CD14-positive monocyte (primary cell): Measurements from ENCODE around the gene CD320. TPM values are rescaled to one million over a fixed set of nuclear protein-coding genes. Genes with fewer than 3 reads are reported as not detected.

Experiments used
- DNase-seq, 3 donors: peaks; one replicate each; pipeline ENCODE4 v3.0.0-alpha.2; 2011 to 2022
- H2AFZ ChIP-seq: 2 replicates; pipeline ENCODE4 v1.6.0; 2012; ENCODE audit warnings: mild to moderate bottlenecking, low read depth, low read length, inconsistent platforms; ENCODE audit not compliant: insufficient read depth, poor library complexity, severe bottlenecking
- H3K27ac ChIP-seq, 2 donors: 1 replicate in 1 of 2; 2 replicates in 1 of 2; pipeline ENCODE4 v1.5.1; 2012 to 2013; ENCODE audit warnings: low read length in 2 of 2, control low read depth in 1 of 2, inconsistent platforms in 1 of 2, low read depth in 1 of 2, mild to moderate bottlenecking in 1 of 2
- H3K27me3 ChIP-seq, 2 donors: one replicate each; pipeline versions ENCODE4 v1.6.0 to v1.6.1; 2011 to 2013; ENCODE audit warnings: low read length in 2 of 2; ENCODE audit not compliant: control insufficient read depth in 2 of 2, insufficient read depth in 2 of 2
- H3K36me3 ChIP-seq, 2 donors: replicated peaks in 1 of 2; 1 replicate in 1 of 2; 2 replicates in 1 of 2; pipeline versions ENCODE4 v1.5.1 to v1.6.1; 2012 to 2013; ENCODE audit warnings: low read length in 2 of 2, control low read depth in 1 of 2, inconsistent platforms in 1 of 2, mild to moderate bottlenecking in 1 of 2; ENCODE audit not compliant: insufficient read depth in 2 of 2, control insufficient read depth in 1 of 2
- H3K4me1 ChIP-seq, 2 donors: 1 replicate in 1 of 2; 2 replicates in 1 of 2; pipeline versions ENCODE4 v1.5.1 to v1.6.1; 2012 to 2013; ENCODE audit warnings: low read length in 2 of 2, control low read depth in 1 of 2, inconsistent platforms in 1 of 2, mild to moderate bottlenecking in 1 of 2, moderate library complexity in 1 of 2; ENCODE audit not compliant: insufficient read depth in 2 of 2, control insufficient read depth in 1 of 2
- H3K4me2 ChIP-seq: replicated peaks from 2 replicates; pipeline ENCODE3; 2012; ENCODE audit warnings: low read length, moderate library complexity, mild to moderate bottlenecking; ENCODE audit not compliant: poor library complexity, severe bottlenecking; ENCODE audit errors: extremely low read depth
- H3K4me3 ChIP-seq, 3 experiments: fragments of 200-600 bp in 1 of 3; sonication (generic) in 1 of 3; replicated peaks in 1 of 3; 1 replicate in 2 of 3; 2 replicates in 1 of 3; pipeline ENCODE4 v1.5.1; 2011 to 2013; ENCODE audit warnings: low read length in 3 of 3, mild to moderate bottlenecking in 3 of 3, control low read depth in 2 of 3, low read depth in 2 of 3, inconsistent platforms in 1 of 3, moderate library complexity in 1 of 3
- H3K79me2 ChIP-seq: 2 replicates; pipeline ENCODE4 v1.6.0; 2012; ENCODE audit warnings: mild to moderate bottlenecking, control low read depth, inconsistent platforms, low read length, moderate library complexity; ENCODE audit not compliant: insufficient read depth
- H3K9ac ChIP-seq: 2 replicates; pipeline ENCODE4 v1.6.0; 2017; ENCODE audit warnings: low read length, mild to moderate bottlenecking; ENCODE audit not compliant: insufficient read depth, poor library complexity, severe bottlenecking
- H3K9me3 ChIP-seq, 2 donors: replicated peaks in 1 of 2; 1 replicate in 1 of 2; 2 replicates in 1 of 2; pipeline versions ENCODE4 v1.5.1 to v1.6.1; 2012 to 2013; ENCODE audit warnings: low read length in 2 of 2, control low read depth in 1 of 2; ENCODE audit not compliant: control insufficient read depth in 1 of 2, insufficient read depth in 1 of 2
- H4K20me1 ChIP-seq: 2 replicates; pipeline ENCODE4 v1.6.0; 2012; ENCODE audit warnings: mild to moderate bottlenecking, low read length, control low read depth, moderate library complexity; ENCODE audit not compliant: insufficient read depth
- H3K27ac Mint-ChIP-seq, 7 donors: one replicate each; pipeline ENCODE4 v1.8.0; 2020; ENCODE audit warnings: mild to moderate bottlenecking in 7 of 7, mixed read lengths in 7 of 7, moderate library complexity in 6 of 7, inconsistent platforms in 2 of 7
- H3K27me3 Mint-ChIP-seq, 3 donors: one replicate each; pipeline ENCODE4 v1.8.0; 2021 to 2022; ENCODE audit warnings: low read depth in 3 of 3, mild to moderate bottlenecking in 3 of 3, mixed read lengths in 3 of 3, moderate library complexity in 3 of 3, inconsistent platforms in 1 of 3
- H3K36me3 Mint-ChIP-seq, 2 donors: one replicate each; pipeline ENCODE4 v1.8.0; 2020; ENCODE audit warnings: mixed read lengths in 2 of 2, inconsistent platforms in 1 of 2, mild to moderate bottlenecking in 1 of 2
- H3K4me1 Mint-ChIP-seq: one replicate; pipeline ENCODE4 v1.8.0; 2020; ENCODE audit warnings: mild to moderate bottlenecking, mixed read lengths
- H3K4me3 Mint-ChIP-seq, 2 donors: one replicate each; pipeline ENCODE4 v1.8.0; 2020; ENCODE audit warnings: mild to moderate bottlenecking in 2 of 2, mixed read lengths in 2 of 2, moderate library complexity in 1 of 2
- H3K9me3 Mint-ChIP-seq, 7 donors: one replicate each; pipeline ENCODE4 v1.8.0; 2020 to 2022; ENCODE audit warnings: mixed read lengths in 7 of 7, mild to moderate bottlenecking in 6 of 7, moderate library complexity in 6 of 7, inconsistent platforms in 2 of 7
- WGBS: methylation state at CpG from one replicate; pipeline ENCODE4 v1.1.5; 2013; ENCODE audit warnings: missing lambda C conversion rate; ENCODE audit not compliant: insufficient coverage; 5-methylcytosine and 5-hydroxymethylcytosine counted together
- intact Hi-C, 2 donors: fragments of 100-400 bp; cut with micrococcal nuclease; formaldehyde crosslinking; loops; one replicate each; pipeline versions ENCODE4 v1.15.0 to v1.15.1; 2023
- polyA plus RNA-seq, 3 donors: library from polyadenylated mRNA; depleted of rRNA in 1 of 3; unstranded in 2 of 3; stranded (reverse) in 1 of 3; fragments of 300-500 nt in 2 of 3; fragments of >200 nt in 1 of 3; fragmentation: Illumina TruSeq in 2 of 3; gene quantifications; 1 replicate in 2 of 3; 2 replicates in 1 of 3; pipeline ENCODE4 v1.2.3, GENCODE V29; 2012 to 2021
- TF ChIP-seq, protein P1 (sequence below): fragments of 200-600 bp; IDR thresholded peaks from one replicate; pipeline ENCODE4 v1.8.0; 2022; ENCODE audit warnings: antibody characterized with exemption, mild to moderate bottlenecking

The CD320 gene
- polyA plus RNA-seq, 3 donors: 0.72 to 2.5 (median 1.0) TPM

GRCh38 chr19:8340341-8341096, 32.4 kb upstream of the CD320 start:
- H3K36me3 Mint-ChIP-seq: no peaks in the 10 kb centered on the region
- Histone ChIP-seq H3K4me3 (no peak overlapping the region), H3K36me3 (no peaks in the 10 kb centered on the region), H3K79me2 (no peaks in the 10 kb centered on the region), H2AFZ (no peak overlapping the region), H3K27ac (no peak overlapping the region), H3K4me2 (no peak overlapping the region), H4K20me1 (no peaks in the 10 kb centered on the region), H3K27me3 (peaks cover 47 to 77% of the 10 kb centered on the region in 2 donors), H3K4me1 (peaks cover 8 to 13% of the 10 kb centered on the region in 2 donors), H3K9ac (no peak overlapping the region), H3K9me3 (peaks cover 0 to 5% of the 10 kb centered on the region in 2 donors)
- H3K9me3 Mint-ChIP-seq: peaks cover 0 to 16% (median 5%) of the 10 kb centered on the region in 7 donors
- WGBS: 11% methylated on average over 15 of the region's 15 CpGs
- H3K4me3 Mint-ChIP-seq: peak overlapping the region in 1 of 2 donors; percentile 67
- H3K27ac Mint-ChIP-seq: peak overlapping the region in 1 of 7 donors; percentile 80
- DNase-seq: no peak
- TF ChIP-seq, protein P1, sequence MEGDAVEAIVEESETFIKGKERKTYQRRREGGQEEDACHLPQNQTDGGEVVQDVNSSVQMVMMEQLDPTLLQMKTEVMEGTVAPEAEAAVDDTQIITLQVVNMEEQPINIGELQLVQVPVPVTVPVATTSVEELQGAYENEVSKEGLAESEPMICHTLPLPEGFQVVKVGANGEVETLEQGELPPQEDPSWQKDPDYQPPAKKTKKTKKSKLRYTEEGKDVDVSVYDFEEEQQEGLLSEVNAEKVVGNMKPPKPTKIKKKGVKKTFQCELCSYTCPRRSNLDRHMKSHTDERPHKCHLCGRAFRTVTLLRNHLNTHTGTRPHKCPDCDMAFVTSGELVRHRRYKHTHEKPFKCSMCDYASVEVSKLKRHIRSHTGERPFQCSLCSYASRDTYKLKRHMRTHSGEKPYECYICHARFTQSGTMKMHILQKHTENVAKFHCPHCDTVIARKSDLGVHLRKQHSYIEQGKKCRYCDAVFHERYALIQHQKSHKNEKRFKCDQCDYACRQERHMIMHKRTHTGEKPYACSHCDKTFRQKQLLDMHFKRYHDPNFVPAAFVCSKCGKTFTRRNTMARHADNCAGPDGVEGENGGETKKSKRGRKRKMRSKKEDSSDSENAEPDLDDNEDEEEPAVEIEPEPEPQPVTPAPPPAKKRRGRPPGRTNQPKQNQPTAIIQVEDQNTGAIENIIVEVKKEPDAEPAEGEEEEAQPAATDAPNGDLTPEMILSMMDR: no peak
- intact Hi-C loops: no loop called here
- peaks cover 13% of the 10 kb centered on the region for H3K4me1 Mint-ChIP-seq
- peaks cover 83 to 94% (median 88%) of the 10 kb centered on the region in 3 donors for H3K27me3 Mint-ChIP-seq

GRCh38 chr19:8338835-8339234, 30.7 kb upstream of the CD320 start:
- H3K9ac ChIP-seq: no peak overlapping the region
- H4K20me1 ChIP-seq: no peaks in the 10 kb centered on the region
- H3K4me3 ChIP-seq: no peak overlapping the region
- intact Hi-C loops: no loop called here
- WGBS: 78% methylated on average over 4 of the region's 6 CpGs
- no peak overlapping the region for H3K4me3 Mint-ChIP-seq
- peaks cover 46 to 71% of the 10 kb centered on the region in 2 donors for H3K27me3 ChIP-seq
- no peak overlapping the region for H3K4me2 ChIP-seq
- H3K36me3 Mint-ChIP-seq: no peaks in the 10 kb centered on the region
- H3K9me3 ChIP-seq: peaks cover 0 to 5% of the 10 kb centered on the region in 2 donors
- H2AFZ ChIP-seq: no peak overlapping the region
- H3K79me2 ChIP-seq: no peaks in the 10 kb centered on the region
- peaks cover 13% of the 10 kb centered on the region for H3K4me1 Mint-ChIP-seq
- H3K27me3 Mint-ChIP-seq: peaks cover 81 to 89% (median 88%) of the 10 kb centered on the region in 3 donors
- peaks cover 0 to 19% (median 5%) of the 10 kb centered on the region in 7 donors for H3K9me3 Mint-ChIP-seq
- TF ChIP-seq, protein P1: no peak
- no peak overlapping the region for H3K27ac Mint-ChIP-seq
- no peak for DNase-seq
- H3K27ac ChIP-seq: no peak overlapping the region
- H3K4me1 ChIP-seq: peaks cover 8 to 23% of the 10 kb centered on the region in 2 donors
- no peaks in the 10 kb centered on the region for H3K36me3 ChIP-seq
